SK-N-MC (cell line): ENCODE data around the gene PRSS53.

Experiments used
- EZH2 ChIP-seq: fragments of 200-600 bp; sonication (generic); IDR thresholded peaks from one replicate; pipeline ENCODE4 v1.6.1; 2017; ENCODE audit warnings: antibody characterized with exemption
- FOXP2 ChIP-seq: optimal IDR thresholded peaks from 2 replicates; pipeline ENCODE3; 2011; ENCODE audit warnings: mild to moderate bottlenecking, moderate library complexity; ENCODE audit not compliant: insufficient read depth; ENCODE audit errors: extremely low read length, control extremely low read depth
- POLR2AphosphoS5 ChIP-seq: IDR thresholded peaks from 2 replicates; pipeline ENCODE4 v1.6.1; 2012; ENCODE audit warnings: mild to moderate bottlenecking, low read depth, low read length, borderline replicate concordance

GRCh38 chr16:31061126-31061812 lies 27.5 kb downstream of the PRSS53 start:
- TF ChIP-seq EZH2 (no peak), POLR2AphosphoS5 (no peak), FOXP2 (no peak)
